GM23338 (cell line): ENCODE data around the gene MTRR. TPM values are rescaled to one million over a fixed set of nuclear protein-coding genes. Genes with fewer than 3 reads are reported as not detected.

Experiments
- ATAC-seq: fragments of 200-7000 bp; cut with Tn5 transposase; 3 replicates; pipeline ENCODE4 v1.9.1; 2020
- DNase-seq: peaks from one replicate; pipeline ENCODE4 v3.0.0-alpha.2; 2015; ENCODE audit warnings: low spot score
- H2AFZ ChIP-seq: fragments of 200-600 bp; sonication (generic); 2 replicates; pipeline ENCODE4 v1.8.0; 2016; ENCODE audit warnings: antibody characterized with exemption, mild to moderate bottlenecking, moderate library complexity
- H3F3A ChIP-seq: fragments of 200-600 bp; sonication (generic); replicated peaks from 2 replicates; pipeline ENCODE4 v1.8.0; 2017; ENCODE audit warnings: antibody characterized with exemption, mixed run types, low read depth
- H3K27ac ChIP-seq: fragments of 200-600 bp; sonication (generic); 2 replicates; pipeline ENCODE4 v1.6.1; 2016; ENCODE audit warnings: low read depth
- H3K27me3 ChIP-seq: fragments of 200-600 bp; sonication (generic); 2 replicates; pipeline ENCODE4 v1.8.0; 2016; ENCODE audit warnings: mild to moderate bottlenecking, mixed run types, moderate library complexity; ENCODE audit not compliant: insufficient read depth
- H3K36me3 ChIP-seq: fragments of 200-600 bp; sonication (generic); 2 replicates; pipeline ENCODE4 v1.8.0; 2016; ENCODE audit warnings: mild to moderate bottlenecking; ENCODE audit not compliant: insufficient read depth
- H3K4me1 ChIP-seq: fragments of 200-600 bp; sonication (generic); 2 replicates; pipeline ENCODE4 v1.8.0; 2016; ENCODE audit warnings: mild to moderate bottlenecking, moderate library complexity; ENCODE audit not compliant: insufficient read depth
- H3K4me2 ChIP-seq: fragments of 200-600 bp; sonication (generic); 2 replicates; pipeline ENCODE4 v1.7.1; 2017; ENCODE audit warnings: mixed run types
- H3K4me3 ChIP-seq: fragments of 200-600 bp; sonication (generic); 2 replicates; pipeline ENCODE4 v1.6.1; 2016; ENCODE audit warnings: mixed run types
- H3K79me2 ChIP-seq: fragments of 200-600 bp; sonication (generic); replicated peaks from 2 replicates; pipeline ENCODE4 v1.8.0; 2017; ENCODE audit warnings: mild to moderate bottlenecking; ENCODE audit not compliant: insufficient read depth
- H3K9me2 ChIP-seq: fragments of 200-600 bp; sonication (generic); 2 replicates; pipeline ENCODE4 v1.8.0; 2017; ENCODE audit not compliant: insufficient read depth
- H4K20me1 ChIP-seq: fragments of 200-600 bp; sonication (generic); replicated peaks from 2 replicates; pipeline ENCODE4 v1.8.0; 2017; ENCODE audit warnings: mild to moderate bottlenecking; ENCODE audit not compliant: insufficient read depth
- H3K27ac Mint-ChIP-seq: 2 replicates; pipeline ENCODE4 v1.8.0; 2020; ENCODE audit warnings: inconsistent platforms, mild to moderate bottlenecking, moderate library complexity, mixed read lengths
- H3K27me3 Mint-ChIP-seq: 3 replicates; pipeline ENCODE4 v1.8.0; 2022; ENCODE audit warnings: low read depth, mild to moderate bottlenecking, moderate library complexity, mixed read lengths, inconsistent platforms; ENCODE audit not compliant: insufficient read depth, poor library complexity
- H3K36me3 Mint-ChIP-seq: 3 replicates; pipeline ENCODE4 v1.8.0; 2021; ENCODE audit warnings: low read depth, mild to moderate bottlenecking, inconsistent platforms, moderate library complexity, mixed read lengths
- H3K4me1 Mint-ChIP-seq: 3 replicates; pipeline ENCODE4 v1.8.0; 2020; ENCODE audit warnings: mild to moderate bottlenecking, inconsistent platforms, mixed read lengths
- H3K4me3 Mint-ChIP-seq: 3 replicates; pipeline ENCODE4 v1.8.0; 2021; ENCODE audit warnings: moderate library complexity, mild to moderate bottlenecking, inconsistent platforms, mixed read lengths
- H3K9me3 Mint-ChIP-seq: 3 replicates; pipeline ENCODE4 v1.8.0; 2020; ENCODE audit warnings: moderate library complexity, mild to moderate bottlenecking, inconsistent platforms, mixed read lengths
- CREB1 ChIP-seq: fragments of 250-450 bp; sonication (Bioruptor Pico); IDR thresholded peaks from 2 replicates; pipeline ENCODE4 v1.5.0; 2020; ENCODE audit warnings: low read depth, mild to moderate bottlenecking, moderate library complexity
- EZH2 ChIP-seq: fragments of 200-600 bp; sonication (generic); IDR thresholded peaks from one replicate; pipeline ENCODE4 v1.8.0; 2017; ENCODE audit warnings: antibody characterized with exemption, mild to moderate bottlenecking, low read depth; ENCODE audit not compliant: unreplicated experiment
- EZH2phosphoT487 ChIP-seq: fragments of 200-600 bp; sonication (generic); IDR thresholded peaks from one replicate; pipeline ENCODE4 v1.8.1; 2018; ENCODE audit warnings: antibody characterized with exemption; ENCODE audit not compliant: unreplicated experiment
- NANOG ChIP-seq: IDR thresholded peaks from 2 replicates; pipeline ENCODE4 v1.6.1; 2016; ENCODE audit warnings: antibody characterized with exemption, borderline replicate concordance
- POLR2AphosphoS5 ChIP-seq: IDR thresholded peaks from 2 replicates; pipeline ENCODE4 v1.6.1; 2016; ENCODE audit warnings: antibody characterized with exemption, low read depth
- STAT1 ChIP-seq: IDR thresholded peaks from one replicate; pipeline ENCODE4 v1.6.1; 2016; ENCODE audit warnings: antibody characterized with exemption; ENCODE audit not compliant: unreplicated experiment
- ZNF331 ChIP-seq: fragments of 250-450 bp; sonication (Bioruptor Pico); IDR thresholded peaks from 2 replicates; pipeline ENCODE4 v1.5.0; 2020; ENCODE audit warnings: low read depth, mild to moderate bottlenecking, moderate library complexity
- polyA plus RNA-seq: library from polyadenylated mRNA; unstranded; fragments of >200 nt; fragmentation: Nextera tagmentation; extraction: Ambion mirVana; gene quantifications from 2 replicates; pipeline ENCODE4 v1.2.1, GENCODE V29; 2016
- total RNA-seq: library from RNA; depleted of rRNA; stranded (reverse); fragments of >200 nt; shearing (Covaris generic); gene quantifications from 2 replicates; pipeline ENCODE4 v1.2.3, GENCODE V29; 2014; rRNA removed
- TF ChIP-seq, protein P1 (sequence below): fragments of 250-450 bp; sonication (Bioruptor Pico); IDR thresholded peaks from 2 replicates; pipeline ENCODE4 v1.5.0; 2020; ENCODE audit warnings: mild to moderate bottlenecking, moderate library complexity

MTRR gene
- total and polyA plus RNA-seq, 2 experiments from 2014 or later, result 16.5 to 55.9 TPM

DNA sequence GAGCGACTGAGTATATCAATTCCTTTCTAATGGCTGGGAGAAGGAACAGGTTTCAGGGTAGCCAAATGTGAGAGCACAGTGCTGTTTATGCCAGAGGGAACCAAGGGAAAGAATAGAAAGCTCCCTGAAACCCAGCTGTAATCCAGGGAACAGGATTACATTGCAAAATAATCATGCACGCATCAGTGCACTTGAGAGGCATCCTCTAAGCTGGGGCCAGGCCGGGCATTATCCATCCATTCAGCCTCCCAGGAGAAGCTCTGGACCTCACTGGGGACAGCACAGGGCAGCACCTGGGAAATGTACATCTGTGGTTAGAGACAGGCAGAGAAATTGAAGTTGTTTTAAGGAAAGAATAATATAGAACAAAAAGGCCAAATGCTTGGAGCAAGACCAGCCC, 72.7 kb downstream of the MTRR start:
- Histone ChIP-seq H3K36me3 (no peaks in the 10 kb centered on the region), H3K4me3 (no peak overlapping the region), H3F3A (no peaks in the 10 kb centered on the region), H3K27ac (no peak overlapping the region), H3K4me1 (no peaks in the 10 kb centered on the region), H3K79me2 (no peaks in the 10 kb centered on the region), H3K9me2 (peaks cover 7% of the 10 kb centered on the region), H3K4me2 (no peak overlapping the region), H3K27me3 (no peaks in the 10 kb centered on the region), H4K20me1 (no peaks in the 10 kb centered on the region), H2AFZ (no peak overlapping the region)
- ATAC-seq, result no peak
- H3K9me3 Mint-ChIP-seq, result no peaks in the 10 kb centered on the region
- no peak overlapping the region for H3K4me3 Mint-ChIP-seq
- no peak overlapping the region; the same call in 1 of the 2 replicates for H3K27ac Mint-ChIP-seq
- no peak for TF ChIP-seq EZH2
- no peak for DNase-seq
- H3K4me1 Mint-ChIP-seq, result no peaks in the 10 kb centered on the region
- H3K27me3 Mint-ChIP-seq, result no peaks in the 10 kb centered on the region
- no peaks in the 10 kb centered on the region for H3K36me3 Mint-ChIP-seq

GRCh38 chr5:7947301-7947700, 78.4 kb downstream of the MTRR start:
- H3K4me3 Mint-ChIP-seq, result no peak overlapping the region
- DNase-seq (no peak), ATAC-seq (no peak)
- H3K4me2 ChIP-seq, result no peak overlapping the region
- no peaks in the 10 kb centered on the region for H3K9me3 Mint-ChIP-seq
- H3K27ac ChIP-seq, result no peak overlapping the region
- H3K9me2 ChIP-seq, result peaks cover 15% of the 10 kb centered on the region
- H4K20me1 ChIP-seq, result no peaks in the 10 kb centered on the region
- H3K4me1 ChIP-seq, result no peaks in the 10 kb centered on the region
- no peaks in the 10 kb centered on the region for H3K27me3 Mint-ChIP-seq
- no peaks in the 10 kb centered on the region for H3K4me1 Mint-ChIP-seq
- no peaks in the 10 kb centered on the region for H3K79me2 ChIP-seq
- H3K36me3 ChIP-seq, result no peaks in the 10 kb centered on the region
- no peaks in the 10 kb centered on the region for H3K36me3 Mint-ChIP-seq
- no peaks in the 10 kb centered on the region for H3F3A ChIP-seq
- no peak for TF ChIP-seq STAT1
- TF ChIP-seq POLR2AphosphoS5, result no peak
- TF ChIP-seq CREB1 (CRISPR knock-in tag), result no peak
- TF ChIP-seq EZH2, result no peak
- TF ChIP-seq NANOG, result no peak
- no peak for TF ChIP-seq EZH2phosphoT487
- TF ChIP-seq, protein P1, sequence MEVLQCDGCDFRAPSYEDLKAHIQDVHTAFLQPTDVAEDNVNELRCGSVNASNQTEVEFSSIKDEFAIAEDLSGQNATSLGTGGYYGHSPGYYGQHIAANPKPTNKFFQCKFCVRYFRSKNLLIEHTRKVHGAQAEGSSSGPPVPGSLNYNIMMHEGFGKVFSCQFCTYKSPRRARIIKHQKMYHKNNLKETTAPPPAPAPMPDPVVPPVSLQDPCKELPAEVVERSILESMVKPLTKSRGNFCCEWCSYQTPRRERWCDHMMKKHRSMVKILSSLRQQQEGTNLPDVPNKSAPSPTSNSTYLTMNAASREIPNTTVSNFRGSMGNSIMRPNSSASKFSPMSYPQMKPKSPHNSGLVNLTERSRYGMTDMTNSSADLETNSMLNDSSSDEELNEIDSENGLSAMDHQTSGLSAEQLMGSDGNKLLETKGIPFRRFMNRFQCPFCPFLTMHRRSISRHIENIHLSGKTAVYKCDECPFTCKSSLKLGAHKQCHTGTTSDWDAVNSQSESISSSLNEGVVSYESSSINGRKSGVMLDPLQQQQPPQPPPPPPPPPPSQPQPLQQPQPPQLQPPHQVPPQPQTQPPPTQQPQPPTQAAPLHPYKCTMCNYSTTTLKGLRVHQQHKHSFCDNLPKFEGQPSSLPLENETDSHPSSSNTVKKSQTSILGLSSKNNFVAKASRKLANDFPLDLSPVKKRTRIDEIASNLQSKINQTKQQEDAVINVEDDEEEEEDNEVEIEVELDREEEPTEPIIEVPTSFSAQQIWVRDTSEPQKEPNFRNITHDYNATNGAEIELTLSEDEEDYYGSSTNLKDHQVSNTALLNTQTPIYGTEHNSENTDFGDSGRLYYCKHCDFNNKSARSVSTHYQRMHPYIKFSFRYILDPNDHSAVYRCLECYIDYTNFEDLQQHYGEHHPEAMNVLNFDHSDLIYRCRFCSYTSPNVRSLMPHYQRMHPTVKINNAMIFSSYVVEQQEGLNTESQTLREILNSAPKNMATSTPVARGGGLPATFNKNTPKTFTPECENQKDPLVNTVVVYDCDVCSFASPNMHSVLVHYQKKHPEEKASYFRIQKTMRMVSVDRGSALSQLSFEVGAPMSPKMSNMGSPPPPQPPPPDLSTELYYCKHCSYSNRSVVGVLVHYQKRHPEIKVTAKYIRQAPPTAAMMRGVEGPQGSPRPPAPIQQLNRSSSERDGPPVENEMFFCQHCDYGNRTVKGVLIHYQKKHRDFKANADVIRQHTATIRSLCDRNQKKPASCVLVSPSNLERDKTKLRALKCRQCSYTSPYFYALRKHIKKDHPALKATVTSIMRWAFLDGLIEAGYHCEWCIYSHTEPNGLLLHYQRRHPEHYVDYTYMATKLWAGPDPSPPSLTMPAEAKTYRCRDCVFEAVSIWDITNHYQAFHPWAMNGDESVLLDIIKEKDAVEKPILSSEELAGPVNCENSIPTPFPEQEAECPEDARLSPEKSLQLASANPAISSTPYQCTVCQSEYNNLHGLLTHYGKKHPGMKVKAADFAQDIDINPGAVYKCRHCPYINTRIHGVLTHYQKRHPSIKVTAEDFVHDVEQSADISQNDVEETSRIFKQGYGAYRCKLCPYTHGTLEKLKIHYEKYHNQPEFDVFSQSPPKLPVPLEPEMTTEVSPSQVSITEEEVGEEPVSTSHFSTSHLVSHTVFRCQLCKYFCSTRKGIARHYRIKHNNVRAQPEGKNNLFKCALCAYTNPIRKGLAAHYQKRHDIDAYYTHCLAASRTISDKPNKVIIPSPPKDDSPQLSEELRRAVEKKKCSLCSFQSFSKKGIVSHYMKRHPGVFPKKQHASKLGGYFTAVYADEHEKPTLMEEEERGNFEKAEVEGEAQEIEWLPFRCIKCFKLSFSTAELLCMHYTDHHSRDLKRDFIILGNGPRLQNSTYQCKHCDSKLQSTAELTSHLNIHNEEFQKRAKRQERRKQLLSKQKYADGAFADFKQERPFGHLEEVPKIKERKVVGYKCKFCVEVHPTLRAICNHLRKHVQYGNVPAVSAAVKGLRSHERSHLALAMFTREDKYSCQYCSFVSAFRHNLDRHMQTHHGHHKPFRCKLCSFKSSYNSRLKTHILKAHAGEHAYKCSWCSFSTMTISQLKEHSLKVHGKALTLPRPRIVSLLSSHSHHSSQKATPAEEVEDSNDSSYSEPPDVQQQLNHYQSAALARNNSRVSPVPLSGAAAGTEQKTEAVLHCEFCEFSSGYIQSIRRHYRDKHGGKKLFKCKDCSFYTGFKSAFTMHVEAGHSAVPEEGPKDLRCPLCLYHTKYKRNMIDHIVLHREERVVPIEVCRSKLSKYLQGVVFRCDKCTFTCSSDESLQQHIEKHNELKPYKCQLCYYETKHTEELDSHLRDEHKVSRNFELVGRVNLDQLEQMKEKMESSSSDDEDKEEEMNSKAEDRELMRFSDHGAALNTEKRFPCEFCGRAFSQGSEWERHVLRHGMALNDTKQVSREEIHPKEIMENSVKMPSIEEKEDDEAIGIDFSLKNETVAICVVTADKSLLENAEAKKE (CRISPR knock-in tag), result no peak
- no peak for TF ChIP-seq ZNF331 (CRISPR knock-in tag)
- no peaks in the 10 kb centered on the region for H3K27me3 ChIP-seq
- H3K27ac Mint-ChIP-seq, result no peak overlapping the region
- H3K4me3 ChIP-seq, result no peak overlapping the region
- no peak overlapping the region for H2AFZ ChIP-seq

Other genes with a start within 250 kb of the MTRR start
- 0.10 and 3.5 TPM in 2 replicates for gene CFAP90, start 18.0 kb upstream of the MTRR start, total RNA-seq
- gene CFAP90, start 18.0 kb upstream of the MTRR start, polyA plus RNA-seq, result 1.0 and 1.3 TPM in 2 replicates
- 11.8 and 13.5 TPM in 2 replicates for gene FASTKD3, start 117 bp upstream of the MTRR start, total RNA-seq
- gene FASTKD3, start 117 bp upstream of the MTRR start, polyA plus RNA-seq, result 10.8 and 12.2 TPM in 2 replicates